ENCODE results near the gene SH3GL2. TPM values are rescaled to one million over a fixed set of nuclear protein-coding genes. Genes with fewer than 3 reads are reported as not detected.

The SH3GL2 gene
- total RNA-seq, 1 donor from 2014 or later: under 0.01 TPM

DNA sequence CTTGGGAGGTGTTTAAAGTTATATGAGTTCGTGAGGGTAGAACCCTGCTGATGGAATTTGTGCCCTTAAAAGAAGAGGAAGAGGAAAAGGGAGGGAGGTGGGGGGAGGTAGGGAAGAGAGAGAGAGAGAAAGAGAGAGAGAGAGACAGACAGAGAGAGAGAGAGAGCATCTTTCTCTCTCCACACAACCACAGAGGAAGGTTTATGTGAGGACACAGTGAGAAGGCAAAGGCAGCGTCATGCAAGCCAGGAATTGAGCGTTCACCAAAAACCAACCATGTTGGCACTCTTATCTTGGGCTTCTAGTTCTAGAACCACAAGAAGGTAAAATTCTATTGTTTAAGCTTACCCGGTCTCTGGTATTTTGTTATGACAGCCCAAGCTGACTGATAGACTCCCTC is 152.4 kb downstream of the SH3GL2 start:
- Histone ChIP-seq H3K36me3 (ENCODE audit: control insufficient read depth in 3 of 3, insufficient read depth in 3 of 3, low read length in 3 of 3) (no peaks in the 10 kb centered on the region), H3K9ac (ENCODE audit: low read depth in 1 of 3, low read length in 3 of 3) (no peak overlapping the region), H3K9me3 (ENCODE audit: control insufficient read depth in 3 of 3, low read length in 3 of 3) (no peaks in the 10 kb centered on the region), H3K4me3 (ENCODE audit: low read length in 3 of 3) (no peak overlapping the region), H3K4me1 (ENCODE audit: control insufficient read depth in 3 of 3, insufficient read depth in 3 of 3, low read length in 3 of 3) (no peaks in the 10 kb centered on the region), H3K27me3 (ENCODE audit: control insufficient read depth in 3 of 3, insufficient read depth in 3 of 3, low read length in 3 of 3) (no peaks in the 10 kb centered on the region), H3K27ac (ENCODE audit: low read depth, low read length) (no peak overlapping the region)

DNA sequence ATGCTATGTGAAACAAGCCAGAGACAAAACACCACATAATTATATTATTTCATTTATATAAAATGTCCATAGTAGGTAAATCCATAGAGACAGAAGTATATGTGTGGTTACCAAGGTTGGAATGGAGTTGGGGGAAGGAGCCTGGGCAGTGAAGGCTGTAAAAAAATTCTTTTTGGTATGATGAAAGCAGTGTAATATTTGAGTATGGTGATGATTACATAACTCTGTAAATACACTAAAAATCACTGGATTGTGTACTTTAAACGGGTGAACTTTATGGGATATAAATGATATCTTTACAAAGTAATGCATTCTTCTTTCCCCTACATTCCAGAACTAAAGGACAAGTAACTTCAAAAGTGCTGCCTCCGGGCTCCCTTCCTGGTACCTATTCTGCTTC is 155.8 kb downstream of the SH3GL2 start:
- no peaks in the 10 kb centered on the region for H3K9me3 ChIP-seq (ENCODE audit: control insufficient read depth in 3 of 3, low read length in 3 of 3)
- no peaks in the 10 kb centered on the region for H3K27me3 ChIP-seq (ENCODE audit: control insufficient read depth in 3 of 3, insufficient read depth in 3 of 3, low read length in 3 of 3)
- no peak overlapping the region for H3K9ac ChIP-seq (ENCODE audit: low read depth in 1 of 3, low read length in 3 of 3)
- no peaks in the 10 kb centered on the region for H3K4me1 ChIP-seq (ENCODE audit: control insufficient read depth in 3 of 3, insufficient read depth in 3 of 3, low read length in 3 of 3)
- H3K4me3 ChIP-seq (ENCODE audit: low read length in 3 of 3): no peak overlapping the region
- no peaks in the 10 kb centered on the region for H3K36me3 ChIP-seq (ENCODE audit: control insufficient read depth in 3 of 3, insufficient read depth in 3 of 3, low read length in 3 of 3)
- no peak overlapping the region for H3K27ac ChIP-seq (ENCODE audit: low read depth, low read length)

DNA sequence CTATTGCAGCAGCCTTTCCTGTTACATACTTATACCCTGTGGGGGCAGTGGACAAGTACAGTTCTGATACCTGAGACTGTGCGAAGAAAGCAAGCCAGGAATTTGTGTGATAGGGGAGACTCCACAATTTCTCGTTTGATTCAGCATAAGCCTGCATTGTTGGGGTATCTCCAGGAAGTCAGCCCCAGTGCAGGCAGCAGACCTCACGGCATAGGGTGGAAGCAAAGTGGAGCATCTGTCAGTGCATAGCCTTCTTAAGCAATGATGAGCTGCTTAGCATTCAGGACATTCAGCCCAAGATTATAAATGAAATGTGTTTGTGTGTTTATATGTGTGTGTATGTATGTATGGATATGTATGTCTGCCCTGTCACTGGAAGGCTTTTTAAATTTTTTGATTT is 157.0 kb downstream of the SH3GL2 start:
- Histone ChIP-seq H3K4me1 (ENCODE audit: control insufficient read depth in 3 of 3, insufficient read depth in 3 of 3, low read length in 3 of 3) (no peaks in the 10 kb centered on the region), H3K36me3 (ENCODE audit: control insufficient read depth in 3 of 3, insufficient read depth in 3 of 3, low read length in 3 of 3) (no peaks in the 10 kb centered on the region), H3K9ac (ENCODE audit: low read depth in 1 of 3, low read length in 3 of 3) (no peak overlapping the region), H3K27me3 (ENCODE audit: control insufficient read depth in 3 of 3, insufficient read depth in 3 of 3, low read length in 3 of 3) (no peaks in the 10 kb centered on the region), H3K27ac (ENCODE audit: low read depth, low read length) (no peak overlapping the region), H3K4me3 (ENCODE audit: low read length in 3 of 3) (no peak overlapping the region), H3K9me3 (ENCODE audit: control insufficient read depth in 3 of 3, low read length in 3 of 3) (no peaks in the 10 kb centered on the region)

DNA sequence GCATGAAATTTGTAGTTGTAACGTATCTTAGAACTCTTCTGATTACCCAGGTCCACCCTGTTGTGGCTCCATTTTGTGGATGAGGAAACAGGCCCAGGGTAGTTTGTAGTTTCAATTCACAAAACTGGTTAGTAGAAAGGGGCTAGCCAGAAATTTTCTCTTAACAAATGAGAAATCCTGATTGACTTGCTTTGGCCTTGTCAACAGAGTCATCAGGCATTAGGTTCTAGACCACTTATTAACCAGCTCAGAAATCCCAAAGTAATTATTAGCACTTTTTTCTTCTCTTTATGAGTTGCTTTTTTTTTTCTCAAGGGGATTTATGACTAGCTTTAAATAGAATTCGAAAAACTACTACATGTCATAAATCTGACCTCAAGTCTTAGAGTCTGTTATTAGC is 160.2 kb downstream of the SH3GL2 start:
- no peak overlapping the region for H3K27ac ChIP-seq (ENCODE audit: low read depth, low read length)
- no peaks in the 10 kb centered on the region for H3K4me1 ChIP-seq (ENCODE audit: control insufficient read depth in 3 of 3, insufficient read depth in 3 of 3, low read length in 3 of 3)
- no peak overlapping the region for H3K4me3 ChIP-seq (ENCODE audit: low read length in 3 of 3)
- H3K27me3 ChIP-seq (ENCODE audit: control insufficient read depth in 3 of 3, insufficient read depth in 3 of 3, low read length in 3 of 3): no peaks in the 10 kb centered on the region
- H3K36me3 ChIP-seq (ENCODE audit: control insufficient read depth in 3 of 3, insufficient read depth in 3 of 3, low read length in 3 of 3): no peaks in the 10 kb centered on the region
- H3K9ac ChIP-seq (ENCODE audit: low read depth in 1 of 3, low read length in 3 of 3): no peak overlapping the region
- no peaks in the 10 kb centered on the region for H3K9me3 ChIP-seq (ENCODE audit: control insufficient read depth in 3 of 3, low read length in 3 of 3)

DNA sequence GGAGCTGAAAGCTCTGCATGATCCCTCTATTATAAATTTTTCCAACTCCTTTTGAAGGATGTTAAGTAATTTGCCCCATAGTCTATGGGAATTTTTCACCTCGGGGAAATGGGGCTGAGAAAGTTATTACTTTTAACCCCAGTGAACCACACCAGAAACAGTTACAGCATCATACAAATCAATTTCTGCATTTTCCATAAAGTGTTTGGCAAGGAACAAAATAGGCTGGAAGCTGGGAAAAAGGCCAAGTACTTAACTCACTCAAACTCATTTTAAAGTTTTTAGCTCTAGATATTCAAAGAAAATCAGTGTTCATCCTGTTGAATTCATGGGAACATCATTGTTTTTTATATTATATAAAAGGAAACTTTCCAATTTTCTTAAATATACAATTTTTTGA is 160.9 kb downstream of the SH3GL2 start:
- Histone ChIP-seq H3K4me3 (ENCODE audit: low read length in 3 of 3) (no peak overlapping the region), H3K36me3 (ENCODE audit: control insufficient read depth in 3 of 3, insufficient read depth in 3 of 3, low read length in 3 of 3) (no peaks in the 10 kb centered on the region), H3K4me1 (ENCODE audit: control insufficient read depth in 3 of 3, insufficient read depth in 3 of 3, low read length in 3 of 3) (no peaks in the 10 kb centered on the region), H3K9me3 (ENCODE audit: control insufficient read depth in 3 of 3, low read length in 3 of 3) (no peaks in the 10 kb centered on the region), H3K9ac (ENCODE audit: low read depth in 1 of 3, low read length in 3 of 3) (no peak overlapping the region), H3K27ac (ENCODE audit: low read depth, low read length) (no peak overlapping the region), H3K27me3 (ENCODE audit: control insufficient read depth in 3 of 3, insufficient read depth in 3 of 3, low read length in 3 of 3) (no peaks in the 10 kb centered on the region)

DNA sequence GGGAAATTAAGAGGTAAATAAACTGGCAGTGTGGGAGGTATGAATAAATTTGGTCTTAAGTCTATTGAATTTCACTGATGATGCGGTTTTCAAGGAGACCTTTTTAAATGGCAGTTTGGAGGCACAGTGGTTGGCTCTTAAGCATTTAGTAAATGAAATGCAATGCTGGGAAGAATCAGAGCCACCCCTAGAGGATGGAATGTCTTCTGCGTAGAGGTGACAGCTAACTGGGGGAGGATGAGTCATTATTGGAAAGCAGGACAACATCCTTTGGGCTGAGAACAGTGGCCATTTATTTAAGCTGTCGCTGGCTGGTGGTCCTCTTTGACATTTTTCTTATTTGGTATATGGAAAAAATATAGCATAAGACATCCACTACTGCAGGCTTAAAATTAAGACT is 163.2 kb downstream of the SH3GL2 start:
- Histone ChIP-seq H3K4me3 (ENCODE audit: low read length in 3 of 3) (no peak overlapping the region), H3K36me3 (ENCODE audit: control insufficient read depth in 3 of 3, insufficient read depth in 3 of 3, low read length in 3 of 3) (no peaks in the 10 kb centered on the region), H3K27me3 (ENCODE audit: control insufficient read depth in 3 of 3, insufficient read depth in 3 of 3, low read length in 3 of 3) (no peaks in the 10 kb centered on the region), H3K9me3 (ENCODE audit: control insufficient read depth in 3 of 3, low read length in 3 of 3) (no peaks in the 10 kb centered on the region), H3K27ac (ENCODE audit: low read depth, low read length) (no peak overlapping the region), H3K4me1 (ENCODE audit: control insufficient read depth in 3 of 3, insufficient read depth in 3 of 3, low read length in 3 of 3) (no peaks in the 10 kb centered on the region), H3K9ac (ENCODE audit: low read depth in 1 of 3, low read length in 3 of 3) (no peak overlapping the region)

DNA sequence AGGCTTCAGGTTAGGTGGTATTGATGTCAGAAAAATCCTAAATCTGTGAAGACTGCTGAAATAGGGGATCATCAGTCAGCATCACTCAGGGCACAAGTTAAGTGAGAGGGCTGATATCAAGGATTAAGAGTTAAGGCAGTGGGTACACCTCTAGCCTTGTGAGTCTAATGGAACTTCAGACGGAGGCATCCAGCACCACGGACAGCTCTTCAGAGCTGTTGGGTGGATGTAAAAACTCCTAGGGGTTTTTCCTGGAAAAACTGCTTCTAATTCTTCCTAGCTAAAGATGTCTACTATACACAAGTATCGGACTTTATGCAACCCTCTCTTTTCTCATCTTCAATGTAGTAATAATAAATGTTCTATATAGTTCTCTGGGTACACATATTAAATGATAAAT is 165.9 kb downstream of the SH3GL2 start:
- H3K27ac ChIP-seq (ENCODE audit: low read depth, low read length): no peak overlapping the region
- no peaks in the 10 kb centered on the region for H3K9me3 ChIP-seq (ENCODE audit: control insufficient read depth in 3 of 3, low read length in 3 of 3)
- no peaks in the 10 kb centered on the region for H3K36me3 ChIP-seq (ENCODE audit: control insufficient read depth in 3 of 3, insufficient read depth in 3 of 3, low read length in 3 of 3)
- H3K4me3 ChIP-seq (ENCODE audit: low read length in 3 of 3): no peak overlapping the region
- H3K4me1 ChIP-seq (ENCODE audit: control insufficient read depth in 3 of 3, insufficient read depth in 3 of 3, low read length in 3 of 3): no peaks in the 10 kb centered on the region
- H3K27me3 ChIP-seq (ENCODE audit: control insufficient read depth in 3 of 3, insufficient read depth in 3 of 3, low read length in 3 of 3): no peaks in the 10 kb centered on the region
- no peak overlapping the region for H3K9ac ChIP-seq (ENCODE audit: low read depth in 1 of 3, low read length in 3 of 3)

DNA sequence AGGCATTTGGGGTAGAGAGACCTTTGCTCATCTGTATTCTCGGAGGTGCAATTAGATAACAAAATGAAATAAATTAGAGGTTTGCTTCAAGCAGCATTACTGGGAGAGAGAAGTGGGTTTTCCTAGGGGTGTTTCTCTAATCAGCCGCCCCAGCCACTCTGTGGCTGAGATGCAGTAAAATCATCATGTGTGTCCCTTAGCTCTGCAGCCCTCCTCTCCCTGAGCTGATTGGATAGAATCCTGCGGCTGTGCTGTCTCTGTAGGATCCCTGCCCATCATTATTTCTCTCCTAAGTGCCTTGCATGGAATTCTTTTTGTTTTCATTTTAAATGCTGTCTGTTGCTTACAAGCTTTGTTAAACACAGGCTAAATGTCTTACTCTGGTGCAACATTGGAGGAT is 171.4 kb downstream of the SH3GL2 start:
- no peak overlapping the region for H3K4me3 ChIP-seq (ENCODE audit: low read length in 3 of 3)
- H3K4me1 ChIP-seq (ENCODE audit: control insufficient read depth in 3 of 3, insufficient read depth in 3 of 3, low read length in 3 of 3): no peaks in the 10 kb centered on the region
- H3K9ac ChIP-seq (ENCODE audit: low read depth in 1 of 3, low read length in 3 of 3): no peak overlapping the region
- H3K27ac ChIP-seq (ENCODE audit: low read depth, low read length): no peak overlapping the region
- no peaks in the 10 kb centered on the region for H3K36me3 ChIP-seq (ENCODE audit: control insufficient read depth in 3 of 3, insufficient read depth in 3 of 3, low read length in 3 of 3)
- H3K27me3 ChIP-seq (ENCODE audit: control insufficient read depth in 3 of 3, insufficient read depth in 3 of 3, low read length in 3 of 3): no peaks in the 10 kb centered on the region
- H3K9me3 ChIP-seq (ENCODE audit: control insufficient read depth in 3 of 3, low read length in 3 of 3): no peaks in the 10 kb centered on the region

DNA sequence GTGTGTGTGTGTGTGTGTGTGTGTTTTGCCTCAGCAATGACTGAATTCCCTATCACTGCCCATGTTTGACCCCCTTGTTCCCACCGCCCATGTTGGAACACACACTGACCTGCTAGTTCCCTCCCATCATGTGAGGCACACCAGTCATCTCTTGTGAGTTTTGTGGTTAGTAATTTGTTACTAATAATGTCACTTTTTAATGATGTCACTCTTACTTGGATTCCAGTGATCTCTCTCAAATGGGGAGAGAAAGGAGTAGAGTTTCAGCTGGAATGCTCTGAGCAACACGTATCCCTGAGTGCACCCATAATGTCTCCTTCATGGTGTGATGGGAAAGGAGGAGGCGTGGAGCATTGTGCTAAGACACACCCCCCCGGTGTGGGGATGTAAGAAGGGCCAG is 172.6 kb downstream of the SH3GL2 start:
- Histone ChIP-seq H3K36me3 (ENCODE audit: control insufficient read depth in 3 of 3, insufficient read depth in 3 of 3, low read length in 3 of 3) (no peaks in the 10 kb centered on the region), H3K9me3 (ENCODE audit: control insufficient read depth in 3 of 3, low read length in 3 of 3) (no peaks in the 10 kb centered on the region), H3K4me1 (ENCODE audit: control insufficient read depth in 3 of 3, insufficient read depth in 3 of 3, low read length in 3 of 3) (no peaks in the 10 kb centered on the region), H3K4me3 (ENCODE audit: low read length in 3 of 3) (no peak overlapping the region), H3K9ac (ENCODE audit: low read depth in 1 of 3, low read length in 3 of 3) (no peak overlapping the region), H3K27ac (ENCODE audit: low read depth, low read length) (no peak overlapping the region), H3K27me3 (ENCODE audit: control insufficient read depth in 3 of 3, insufficient read depth in 3 of 3, low read length in 3 of 3) (no peaks in the 10 kb centered on the region)

DNA sequence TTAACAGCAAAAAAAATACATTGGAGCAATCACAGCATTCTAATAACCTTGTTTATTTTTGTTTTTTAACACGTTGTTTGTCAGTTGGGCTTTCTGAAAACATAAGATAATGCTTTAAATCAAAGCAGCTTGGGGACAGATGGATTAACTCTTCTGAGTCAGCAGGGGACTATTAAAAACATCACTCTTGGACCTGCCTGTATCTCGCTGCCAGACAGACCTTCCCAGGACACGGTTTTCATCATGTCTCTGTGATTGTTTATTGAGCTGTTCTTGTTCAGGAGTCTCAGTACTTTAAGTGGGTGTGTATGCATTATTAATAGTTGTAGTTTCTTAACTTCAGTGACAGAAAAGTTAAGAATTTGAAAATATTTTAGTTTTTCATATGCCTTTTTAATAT is 173.2 kb downstream of the SH3GL2 start:
- H3K36me3 ChIP-seq (ENCODE audit: control insufficient read depth in 3 of 3, insufficient read depth in 3 of 3, low read length in 3 of 3): no peaks in the 10 kb centered on the region

DNA sequence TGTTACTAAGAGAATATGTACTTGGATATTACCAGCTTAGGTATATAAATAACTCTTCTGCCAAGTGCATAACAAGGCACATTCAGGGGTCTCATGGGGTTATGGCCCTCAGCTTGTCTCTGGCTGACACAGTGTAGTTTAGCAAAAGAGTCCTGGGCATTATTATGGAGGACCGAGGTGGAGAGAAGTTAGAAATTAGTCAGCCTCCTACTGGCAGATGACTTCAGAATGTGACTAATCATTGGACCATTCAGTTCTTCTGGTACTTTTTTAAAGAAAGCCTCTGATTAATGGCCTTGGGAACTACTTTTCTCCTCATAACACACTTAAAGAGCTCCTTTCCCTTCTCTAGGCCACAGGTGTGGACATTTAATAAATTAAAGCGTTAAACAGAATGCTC is 178.9 kb downstream of the SH3GL2 start:
- H3K36me3 ChIP-seq (ENCODE audit: control insufficient read depth in 3 of 3, insufficient read depth in 3 of 3, low read length in 3 of 3): no peaks in the 10 kb centered on the region
- no peaks in the 10 kb centered on the region for H3K27me3 ChIP-seq (ENCODE audit: control insufficient read depth in 3 of 3, insufficient read depth in 3 of 3, low read length in 3 of 3)
- no peaks in the 10 kb centered on the region for H3K4me1 ChIP-seq (ENCODE audit: control insufficient read depth in 3 of 3, insufficient read depth in 3 of 3, low read length in 3 of 3)
- H3K4me3 ChIP-seq (ENCODE audit: low read length in 3 of 3): no peak overlapping the region
- no peak overlapping the region for H3K9ac ChIP-seq (ENCODE audit: low read depth in 1 of 3, low read length in 3 of 3)
- no peak overlapping the region for H3K27ac ChIP-seq (ENCODE audit: low read depth, low read length)
- H3K9me3 ChIP-seq (ENCODE audit: control insufficient read depth in 3 of 3, low read length in 3 of 3): no peaks in the 10 kb centered on the region

More for the DNA sequence above, 173.2 kb downstream of the SH3GL2 start:
- H3K4me3 ChIP-seq (ENCODE audit: low read length in 3 of 3): no peak overlapping the region
- H3K9me3 ChIP-seq (ENCODE audit: control insufficient read depth in 3 of 3, low read length in 3 of 3): no peaks in the 10 kb centered on the region
- no peak overlapping the region for H3K9ac ChIP-seq (ENCODE audit: low read depth in 1 of 3, low read length in 3 of 3)
- H3K27ac ChIP-seq (ENCODE audit: low read depth, low read length): no peak overlapping the region
- no peaks in the 10 kb centered on the region for H3K4me1 ChIP-seq (ENCODE audit: control insufficient read depth in 3 of 3, insufficient read depth in 3 of 3, low read length in 3 of 3)
- no peaks in the 10 kb centered on the region for H3K27me3 ChIP-seq (ENCODE audit: control insufficient read depth in 3 of 3, insufficient read depth in 3 of 3, low read length in 3 of 3)

Data from skeletal muscle tissue (tissue), 4 donors.